Endothelial cell (in vitro differentiated cells): Measurements from ENCODE around the gene ARHGAP8. TPM values are rescaled to one million over a fixed set of nuclear protein-coding genes. Genes with fewer than 3 reads are reported as not detected.

Experiments used
- DNase-seq: peaks from one replicate; pipeline ENCODE4 v3.0.0; 2021; ENCODE audit warnings: low spot score
- H3K27ac Mint-ChIP-seq: one replicate; pipeline ENCODE4 v1.8.0; 2021; ENCODE audit warnings: mixed read lengths, inconsistent platforms; ENCODE audit not compliant: unreplicated experiment
- H3K27me3 Mint-ChIP-seq: one replicate; pipeline ENCODE4 v1.8.0; 2021; ENCODE audit warnings: mild to moderate bottlenecking, moderate library complexity, mixed read lengths, inconsistent platforms; ENCODE audit not compliant: unreplicated experiment
- H3K36me3 Mint-ChIP-seq: one replicate; pipeline ENCODE4 v1.8.0; 2021; ENCODE audit warnings: mild to moderate bottlenecking, low read depth, mixed read lengths, inconsistent platforms; ENCODE audit not compliant: unreplicated experiment
- H3K4me1 Mint-ChIP-seq: one replicate; pipeline ENCODE4 v1.8.0; 2021; ENCODE audit warnings: mild to moderate bottlenecking, mixed read lengths, inconsistent platforms; ENCODE audit not compliant: unreplicated experiment
- H3K4me3 Mint-ChIP-seq: one replicate; pipeline ENCODE4 v1.8.0; 2021; ENCODE audit warnings: mild to moderate bottlenecking, mixed read lengths, inconsistent platforms; ENCODE audit not compliant: unreplicated experiment
- H3K9me3 Mint-ChIP-seq: one replicate; pipeline ENCODE4 v1.8.0; 2021; ENCODE audit warnings: mixed read lengths, inconsistent platforms; ENCODE audit not compliant: unreplicated experiment
- total RNA-seq: library from RNA; stranded (reverse); fragmentation: NEBNext Ultra II Directional; extraction: Animal tissue kit (Norgen Biotek cat#: 25700); gene quantifications from one replicate; pipeline ENCODE4 v1.2.1, GENCODE V29; 2021; ENCODE audit not compliant: unreplicated experiment
- TF ChIP-seq, protein P1 (sequence below): fragments of 200-600 bp; sonication (generic); IDR thresholded peaks from one replicate; pipeline ENCODE4 v1.5.0; 2021; ENCODE audit warnings: antibody characterized with exemption; ENCODE audit not compliant: unreplicated experiment

ARHGAP8 gene
- total RNA-seq, 1 donor from 2014 or later = 0.80 TPM

DNA sequence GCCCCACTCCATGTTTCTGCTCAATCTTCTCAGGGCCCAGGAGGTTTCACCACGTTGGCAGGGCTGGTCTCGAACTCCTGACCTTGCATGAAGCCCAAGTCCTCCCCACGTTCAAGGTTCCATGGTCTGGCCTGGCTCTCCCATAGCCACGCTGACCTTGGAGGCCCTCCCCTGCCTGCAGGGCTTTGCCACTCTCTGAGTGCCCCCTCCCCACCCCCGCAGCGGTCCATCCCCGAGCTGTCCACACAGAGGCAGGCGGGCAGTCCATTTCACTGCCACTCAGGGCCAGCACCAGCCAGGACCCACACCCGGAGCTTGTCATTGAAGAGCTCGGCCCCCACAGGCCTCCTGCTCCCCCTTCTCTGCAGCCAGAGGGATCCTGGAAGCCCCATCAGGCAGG is 30.7 kb downstream of the ARHGAP8 start:
- Mint-ChIP-seq H3K9me3 (no peaks in the 10 kb centered on the region), H3K4me3 (no peak overlapping the region), H3K27ac (no peak overlapping the region), H3K4me1 (peaks cover 5% of the 10 kb centered on the region), H3K36me3 (no peaks in the 10 kb centered on the region), H3K27me3 (no peaks in the 10 kb centered on the region)
- no peak for DNase-seq
- TF ChIP-seq, protein P1, sequence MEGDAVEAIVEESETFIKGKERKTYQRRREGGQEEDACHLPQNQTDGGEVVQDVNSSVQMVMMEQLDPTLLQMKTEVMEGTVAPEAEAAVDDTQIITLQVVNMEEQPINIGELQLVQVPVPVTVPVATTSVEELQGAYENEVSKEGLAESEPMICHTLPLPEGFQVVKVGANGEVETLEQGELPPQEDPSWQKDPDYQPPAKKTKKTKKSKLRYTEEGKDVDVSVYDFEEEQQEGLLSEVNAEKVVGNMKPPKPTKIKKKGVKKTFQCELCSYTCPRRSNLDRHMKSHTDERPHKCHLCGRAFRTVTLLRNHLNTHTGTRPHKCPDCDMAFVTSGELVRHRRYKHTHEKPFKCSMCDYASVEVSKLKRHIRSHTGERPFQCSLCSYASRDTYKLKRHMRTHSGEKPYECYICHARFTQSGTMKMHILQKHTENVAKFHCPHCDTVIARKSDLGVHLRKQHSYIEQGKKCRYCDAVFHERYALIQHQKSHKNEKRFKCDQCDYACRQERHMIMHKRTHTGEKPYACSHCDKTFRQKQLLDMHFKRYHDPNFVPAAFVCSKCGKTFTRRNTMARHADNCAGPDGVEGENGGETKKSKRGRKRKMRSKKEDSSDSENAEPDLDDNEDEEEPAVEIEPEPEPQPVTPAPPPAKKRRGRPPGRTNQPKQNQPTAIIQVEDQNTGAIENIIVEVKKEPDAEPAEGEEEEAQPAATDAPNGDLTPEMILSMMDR = no peak

DNA sequence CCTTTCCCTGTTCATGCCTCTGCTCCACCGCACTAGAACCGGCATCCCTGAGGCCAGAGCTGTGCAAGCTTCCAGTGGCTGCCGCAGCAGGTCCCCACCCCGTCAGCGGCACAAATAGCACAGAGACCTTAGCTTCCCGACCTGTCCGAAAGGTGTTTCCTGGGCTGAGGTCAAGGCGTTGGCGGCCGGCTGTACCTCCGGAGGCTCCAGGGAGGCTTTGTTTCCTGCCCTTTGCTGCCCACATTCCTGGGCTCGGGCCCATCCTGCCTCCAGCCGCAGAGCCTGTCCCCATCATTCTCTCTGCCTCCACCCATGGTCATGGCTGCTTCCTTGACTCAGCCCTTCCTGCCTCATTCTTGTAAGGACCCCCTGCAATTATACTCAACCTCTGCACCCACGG is 31.2 kb downstream of the ARHGAP8 start:
- Mint-ChIP-seq H3K27ac (no peak overlapping the region), H3K36me3 (no peaks in the 10 kb centered on the region), H3K4me1 (peaks cover 5% of the 10 kb centered on the region), H3K4me3 (no peak overlapping the region), H3K27me3 (no peaks in the 10 kb centered on the region), H3K9me3 (no peaks in the 10 kb centered on the region)
- DNase-seq = no peak
- TF ChIP-seq, protein P1 = no peak

DNA sequence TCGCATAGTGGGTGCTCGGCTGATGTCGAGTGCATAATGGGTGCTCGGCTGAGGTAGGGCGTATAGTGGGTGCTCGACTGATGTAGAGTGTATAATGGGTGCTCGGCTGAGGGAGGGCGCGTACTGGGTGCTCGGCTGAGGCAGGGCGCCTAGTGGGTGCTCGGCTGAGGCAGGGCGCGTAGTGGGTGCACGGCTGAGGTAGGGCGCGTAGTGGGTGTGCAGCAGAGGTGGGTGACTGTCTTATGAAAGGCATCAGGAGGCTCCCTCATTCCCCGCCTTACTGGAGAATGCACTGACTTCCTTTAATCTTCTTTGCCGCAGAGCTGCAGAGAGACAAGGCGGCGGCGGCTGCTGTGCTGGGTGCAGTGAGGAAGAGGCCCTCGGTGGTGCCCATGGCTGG is 33.8 kb downstream of the ARHGAP8 start:
- Mint-ChIP-seq H3K27ac (no peak overlapping the region), H3K4me1 (peaks cover 5% of the 10 kb centered on the region), H3K27me3 (peaks cover 3% of the 10 kb centered on the region), H3K9me3 (no peaks in the 10 kb centered on the region), H3K36me3 (no peaks in the 10 kb centered on the region), H3K4me3 (no peak overlapping the region)
- DNase-seq = no peak
- TF ChIP-seq, protein P1 = no peak

DNA sequence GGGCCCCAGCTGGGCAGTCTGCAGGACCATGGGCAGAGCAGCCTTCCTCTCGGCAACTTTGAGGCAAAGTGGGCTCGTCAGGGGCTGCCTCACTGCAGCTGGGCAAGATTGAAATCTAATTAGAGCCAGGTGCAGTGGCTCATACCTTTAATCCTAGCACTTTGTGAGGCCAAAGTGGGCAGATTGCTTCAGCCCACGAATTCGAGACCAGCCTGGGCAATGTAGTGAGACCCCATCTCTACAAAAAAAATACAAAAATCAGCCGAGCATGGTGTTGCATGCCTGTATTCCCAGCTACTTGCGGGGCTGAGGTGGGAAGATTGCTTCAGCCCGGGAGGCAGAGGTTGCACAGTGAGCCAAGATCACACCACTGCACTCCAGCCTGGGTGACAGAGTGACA is 34.2 kb downstream of the ARHGAP8 start:
- H3K36me3 Mint-ChIP-seq = no peaks in the 10 kb centered on the region
- H3K27me3 Mint-ChIP-seq = peaks cover 3% of the 10 kb centered on the region
- DNase-seq = no peak
- H3K4me1 Mint-ChIP-seq = peaks cover 5% of the 10 kb centered on the region
- H3K27ac Mint-ChIP-seq = no peak overlapping the region
- H3K9me3 Mint-ChIP-seq = no peaks in the 10 kb centered on the region
- TF ChIP-seq, protein P1 = no peak
- no peak overlapping the region for H3K4me3 Mint-ChIP-seq

DNA sequence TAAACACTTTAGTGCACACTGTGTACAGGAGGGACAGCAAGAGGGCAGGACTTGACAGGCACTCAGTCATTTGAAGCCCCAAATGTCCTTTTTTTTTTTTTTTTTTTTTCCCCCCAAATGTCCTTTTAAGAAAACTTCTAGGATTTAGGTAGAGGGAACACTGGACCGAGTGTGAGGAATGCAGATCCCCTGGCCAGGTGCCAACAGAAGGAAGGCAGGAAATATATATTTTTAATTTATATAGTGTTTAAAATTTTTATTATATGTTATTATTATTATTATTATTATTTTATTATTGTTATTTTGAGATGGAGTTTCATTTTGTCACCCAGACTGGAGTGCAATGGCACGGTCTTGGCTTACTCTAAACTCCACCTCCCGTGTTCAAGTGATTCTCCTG is 35.5 kb downstream of the ARHGAP8 start:
- Mint-ChIP-seq H3K9me3 (no peaks in the 10 kb centered on the region), H3K36me3 (no peaks in the 10 kb centered on the region), H3K4me3 (no peak overlapping the region), H3K27me3 (peaks cover 3% of the 10 kb centered on the region), H3K27ac (no peak overlapping the region), H3K4me1 (peaks cover 5% of the 10 kb centered on the region)
- TF ChIP-seq, protein P1 = no peak
- no peak for DNase-seq
